Measurements from ENCODE around the gene PIK3R1.
A peak's percentile ranks its signal among the peaks of the same experiment; 100 is the strongest.

The PIK3R1 gene

GRCh38 chr5:68252673-68253623 is 37.4 kb downstream of the PIK3R1 start:
- DNase-seq: peak; percentile 85

- no peak for DNase-seq
Observed at GRCh38 chr5:68253624-68254585, 38.3 kb downstream of the PIK3R1 start.

- DNase-seq: no peak
Observed at GRCh38 chr5:68254810-68255209, 39.3 kb downstream of the PIK3R1 start.

- DNase-seq: no peak
Observed at GRCh38 chr5:68255305-68256120, 40.0 kb downstream of the PIK3R1 start.

- no peak for DNase-seq
Observed at GRCh38 chr5:68257210-68257609, 41.7 kb downstream of the PIK3R1 start.

- no peak for DNase-seq
Observed at GRCh38 chr5:68258531-68258930, 43.0 kb downstream of the PIK3R1 start.

- no peak for DNase-seq
Observed at GRCh38 chr5:68259700-68260099, 44.1 kb downstream of the PIK3R1 start.

- no peak for DNase-seq
Observed at GRCh38 chr5:68260467-68260866, 44.9 kb downstream of the PIK3R1 start.

GRCh38 chr5:68261169-68261568 is 45.6 kb downstream of the PIK3R1 start:
- no peak for DNase-seq

- DNase-seq: peak; percentile 3
Observed at GRCh38 chr5:68261569-68262065, 46.1 kb downstream of the PIK3R1 start.

GRCh38 chr5:68264024-68264956 is 48.7 kb downstream of the PIK3R1 start:
- DNase-seq: no peak

GRCh38 chr5:68265347-68265746 is 49.8 kb downstream of the PIK3R1 start:
- peak; percentile 4 for DNase-seq

- DNase-seq: no peak
Observed at GRCh38 chr5:68265822-68266395, 50.4 kb downstream of the PIK3R1 start.

- DNase-seq: no peak
Observed at GRCh38 chr5:68266457-68266856, 50.9 kb downstream of the PIK3R1 start.

GRCh38 chr5:68267066-68267465 is 51.5 kb downstream of the PIK3R1 start:
- DNase-seq: no peak

- no peak for DNase-seq
Observed at GRCh38 chr5:68268101-68268851, 52.7 kb downstream of the PIK3R1 start.

GRCh38 chr5:68268852-68269130 is 53.2 kb downstream of the PIK3R1 start:
- no peak for DNase-seq

GRCh38 chr5:68269820-68270219 is 54.3 kb downstream of the PIK3R1 start:
- no peak for DNase-seq

GRCh38 chr5:68270399-68270975 is 54.9 kb downstream of the PIK3R1 start:
- no peak for DNase-seq

- DNase-seq: no peak
Observed at GRCh38 chr5:68271124-68271523, 55.6 kb downstream of the PIK3R1 start.

All from DMS53 (cell line).